RPMI8226 (cell line): Measurements from ENCODE around the gene NEUROG3.

Experiments used
- DNase-seq: peaks from one replicate; pipeline ENCODE4 v3.0.0-alpha.2; 2015

The NEUROG3 gene, protein sequence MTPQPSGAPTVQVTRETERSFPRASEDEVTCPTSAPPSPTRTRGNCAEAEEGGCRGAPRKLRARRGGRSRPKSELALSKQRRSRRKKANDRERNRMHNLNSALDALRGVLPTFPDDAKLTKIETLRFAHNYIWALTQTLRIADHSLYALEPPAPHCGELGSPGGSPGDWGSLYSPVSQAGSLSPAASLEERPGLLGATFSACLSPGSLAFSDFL

DNA sequence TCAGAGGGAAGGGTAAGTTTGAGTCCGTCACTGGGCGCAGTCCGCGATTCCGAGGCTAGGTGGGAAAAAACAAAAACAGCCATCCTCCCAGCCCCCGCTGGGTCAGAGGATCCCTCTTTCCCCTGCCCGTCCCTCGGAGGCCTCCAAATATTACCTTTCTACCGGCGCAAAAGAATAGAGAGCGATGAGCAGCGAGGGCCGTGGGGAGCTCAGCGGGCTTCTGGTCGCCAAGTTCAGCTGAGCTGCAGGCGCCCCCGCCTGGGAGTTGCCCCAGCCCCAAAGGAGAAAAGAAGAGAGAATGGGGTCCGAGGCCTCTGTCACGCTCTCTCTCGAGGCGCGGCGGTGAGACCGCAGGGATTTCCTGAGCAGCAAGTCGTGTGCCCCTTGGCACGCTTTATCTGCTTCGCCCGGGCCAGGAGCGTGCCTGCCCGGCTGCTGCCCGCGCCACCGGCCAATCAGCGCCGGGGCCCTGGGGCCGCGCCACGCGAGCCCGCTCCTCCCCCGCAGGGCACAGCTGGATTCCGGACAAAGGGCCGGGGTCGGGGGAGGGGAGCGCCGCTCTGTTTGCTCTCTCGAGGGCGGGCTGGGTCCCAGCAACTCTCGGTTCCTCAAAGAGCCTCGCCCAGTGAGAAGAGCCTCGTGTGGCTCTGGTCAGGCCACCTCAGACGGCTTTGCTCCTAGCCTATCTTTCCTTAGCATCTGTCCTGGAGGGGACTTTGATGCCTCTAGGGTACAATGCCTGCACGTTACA is at the start of gene NEUROG3:
TSS of gene NEUROG3 (minus strand) at position 367 of the 751 bp plus-strand sequence. CDS start 379 bp downstream, outside the sequence.
- DNase-seq: peak; percentile 85

DNA sequence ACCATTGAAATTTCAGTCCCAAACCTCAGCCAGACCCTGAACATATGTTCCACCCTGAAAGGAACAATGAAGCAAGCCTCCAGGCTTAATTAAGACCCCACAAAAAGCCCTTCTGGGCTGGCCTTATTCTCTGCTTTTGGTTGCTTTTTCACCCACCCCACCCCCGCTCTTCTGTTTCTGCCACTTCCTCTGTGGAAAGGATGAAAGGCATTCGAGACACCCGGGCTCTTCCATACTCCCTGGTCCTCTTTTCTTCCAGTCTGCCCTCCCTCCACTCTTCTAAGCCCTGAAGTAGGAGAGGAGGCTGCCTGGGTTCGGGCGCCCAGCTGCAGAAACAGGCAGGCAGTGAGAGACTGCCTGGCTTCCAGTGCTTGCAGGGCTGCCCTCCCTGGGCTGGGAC is 47.4 kb upstream of the NEUROG3 start:
- no peak for DNase-seq

DNA sequence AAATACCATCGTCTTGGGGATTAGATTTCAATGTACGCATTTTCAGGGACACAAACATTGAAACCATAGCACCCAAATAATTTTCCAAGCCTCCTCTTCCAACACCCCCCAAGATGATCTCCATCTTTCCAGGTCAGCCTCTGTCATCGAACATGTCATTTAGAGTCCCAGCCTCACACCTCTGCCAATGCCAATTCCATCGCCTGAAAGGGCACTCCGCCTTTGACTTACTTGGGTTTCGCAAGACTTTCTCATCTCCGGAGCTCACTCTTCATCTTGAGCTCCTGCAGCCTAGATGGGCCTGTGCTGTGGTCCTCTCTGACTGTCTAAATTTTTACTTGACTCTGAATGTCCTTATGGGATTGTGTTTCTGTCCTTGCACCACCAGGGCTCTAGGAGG is 46.4 kb upstream of the NEUROG3 start:
- DNase-seq: no peak

DNA sequence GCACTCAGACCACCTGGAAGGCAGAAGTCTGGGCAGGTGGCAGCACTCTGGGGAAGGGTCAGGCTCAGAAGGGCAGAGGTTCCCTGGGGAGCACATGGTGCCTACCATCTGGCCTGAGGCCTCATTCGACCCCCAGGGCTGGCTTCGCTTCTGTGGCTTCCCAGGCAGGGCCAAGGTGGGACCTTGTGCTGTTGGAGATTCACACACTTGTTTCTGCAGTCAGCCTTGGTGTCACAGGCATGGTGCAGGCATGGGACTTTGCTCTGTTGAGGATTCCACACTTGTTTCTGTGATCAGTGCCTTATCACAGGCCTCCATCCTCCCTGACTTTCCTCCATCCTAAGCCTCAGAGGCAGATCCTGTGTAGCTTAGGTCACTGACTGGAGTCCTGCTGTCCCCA is 45.5 kb upstream of the NEUROG3 start:
- DNase-seq: no peak

DNA sequence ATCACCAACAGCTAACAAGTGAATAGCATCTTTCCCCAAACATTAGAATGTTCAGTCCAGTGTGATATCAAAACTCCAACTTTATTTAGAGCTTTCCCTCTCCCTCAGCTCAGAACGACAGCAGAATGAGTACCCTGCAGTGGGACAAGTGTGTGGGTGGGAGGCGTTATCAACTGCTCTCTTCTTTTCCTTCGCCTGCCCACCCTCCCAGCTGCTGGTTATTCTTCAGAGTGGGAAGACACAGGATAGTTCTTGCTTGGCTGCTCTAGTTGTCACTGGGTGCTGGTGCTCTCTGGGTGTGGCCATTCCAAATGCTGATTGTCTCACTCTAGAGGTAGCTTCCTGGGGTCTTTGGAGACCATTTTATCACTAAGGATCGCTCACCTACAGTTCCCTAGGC is 43.1 kb upstream of the NEUROG3 start:
- no peak for DNase-seq

DNA sequence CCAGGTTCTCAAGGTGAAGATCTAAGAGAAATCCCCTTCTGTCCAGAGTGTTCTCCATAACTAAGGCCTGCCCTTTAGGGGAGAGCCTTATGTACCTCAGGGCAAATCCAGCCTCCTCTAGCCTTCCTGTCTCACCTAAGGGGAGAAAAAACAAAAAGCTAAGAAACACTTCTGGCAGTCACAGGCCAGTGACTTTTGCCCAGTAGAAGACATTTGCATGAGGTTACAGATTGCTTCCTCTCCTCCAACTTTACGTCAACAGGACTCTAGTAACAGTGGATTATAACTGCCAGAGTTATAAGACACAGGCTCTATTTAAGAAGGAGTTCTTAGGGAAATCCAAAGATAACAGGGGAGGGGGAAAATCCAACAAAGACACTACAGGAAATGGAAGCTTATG is 40.9 kb upstream of the NEUROG3 start:
- no peak for DNase-seq

DNA sequence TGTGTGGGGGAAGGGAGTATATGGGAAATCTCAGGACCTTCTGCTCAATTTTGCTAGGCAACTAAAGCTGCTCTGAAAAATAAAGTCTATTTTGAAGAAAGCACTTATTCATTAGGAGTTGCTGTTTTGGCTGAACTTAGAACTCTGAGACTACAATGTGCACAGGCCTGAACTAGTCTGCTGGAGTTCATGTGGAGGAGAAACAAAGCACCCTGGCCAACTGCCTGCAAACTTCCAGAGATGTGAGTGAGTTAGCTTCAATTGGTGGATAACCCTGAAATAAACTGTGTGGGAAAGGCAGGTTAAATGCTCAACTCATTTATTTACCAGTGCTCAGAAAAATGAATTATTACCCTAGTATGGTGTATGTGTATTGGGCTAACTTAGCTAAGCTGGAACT is 39.5 kb upstream of the NEUROG3 start:
- no peak for DNase-seq

DNA sequence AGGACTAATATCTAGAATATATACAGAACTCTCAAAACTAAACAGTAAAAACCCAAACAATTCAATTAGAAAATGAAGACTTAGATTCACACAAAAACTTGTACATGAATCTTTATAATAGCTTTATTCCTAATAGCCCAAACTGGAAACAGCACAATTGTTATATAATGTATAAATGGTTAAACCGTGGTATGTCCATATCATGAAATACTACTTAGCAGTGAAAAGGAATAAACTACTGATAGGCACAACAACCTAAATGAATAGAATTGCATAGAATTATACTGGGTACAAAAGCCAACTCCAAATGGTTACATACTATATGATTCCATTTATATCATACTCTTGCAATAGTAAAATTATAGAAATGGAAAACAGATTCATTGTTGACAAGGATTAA is 35.9 kb upstream of the NEUROG3 start:
- no peak for DNase-seq

DNA sequence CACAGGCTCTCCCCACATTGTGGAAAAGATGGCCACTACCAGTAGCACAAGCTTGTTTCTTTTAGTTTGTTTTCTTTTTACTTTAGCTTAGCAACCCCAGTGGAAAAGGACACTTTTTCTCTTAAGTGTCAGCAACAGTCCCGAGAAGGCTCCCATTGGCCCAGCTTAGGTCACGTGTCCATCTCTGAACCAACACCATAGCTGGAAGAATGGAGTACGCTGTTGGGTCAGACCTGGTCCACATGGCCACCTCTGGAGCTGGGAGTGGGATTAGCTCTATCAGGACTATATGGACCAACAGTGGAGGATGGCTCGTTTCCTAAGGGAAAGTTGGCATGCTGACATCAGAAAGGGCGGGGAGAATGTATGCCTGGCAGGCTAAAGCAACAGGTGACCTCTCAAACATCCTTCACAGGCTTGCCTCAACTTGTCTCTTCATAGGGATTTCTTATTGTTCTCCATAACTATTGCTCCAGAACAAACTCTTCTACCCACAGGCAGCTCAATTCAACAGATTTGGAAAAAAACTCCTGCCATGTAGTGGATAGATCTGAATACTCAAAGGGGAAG is 27.6 kb upstream of the NEUROG3 start:
- no peak for DNase-seq

DNA sequence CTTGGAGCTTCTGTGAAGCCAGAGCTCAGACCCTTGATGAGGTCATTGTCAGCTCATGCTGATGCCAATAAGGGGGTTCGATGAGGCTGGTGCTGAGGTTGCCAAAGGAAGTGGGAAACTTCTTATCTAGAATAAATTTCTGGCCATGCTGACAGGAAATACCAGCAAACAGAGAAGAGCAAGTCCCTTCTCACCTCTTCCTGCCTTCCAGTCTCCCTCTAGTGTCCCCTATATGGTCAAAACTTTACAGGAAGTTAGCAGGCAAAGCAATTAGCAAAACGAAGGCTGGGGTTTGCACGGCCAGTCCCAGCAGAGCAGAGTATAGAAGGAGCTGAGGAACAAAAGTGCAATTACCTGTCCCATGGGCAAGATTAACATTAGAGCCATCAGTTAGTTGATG is 15.1 kb upstream of the NEUROG3 start:
- no peak for DNase-seq

DNA sequence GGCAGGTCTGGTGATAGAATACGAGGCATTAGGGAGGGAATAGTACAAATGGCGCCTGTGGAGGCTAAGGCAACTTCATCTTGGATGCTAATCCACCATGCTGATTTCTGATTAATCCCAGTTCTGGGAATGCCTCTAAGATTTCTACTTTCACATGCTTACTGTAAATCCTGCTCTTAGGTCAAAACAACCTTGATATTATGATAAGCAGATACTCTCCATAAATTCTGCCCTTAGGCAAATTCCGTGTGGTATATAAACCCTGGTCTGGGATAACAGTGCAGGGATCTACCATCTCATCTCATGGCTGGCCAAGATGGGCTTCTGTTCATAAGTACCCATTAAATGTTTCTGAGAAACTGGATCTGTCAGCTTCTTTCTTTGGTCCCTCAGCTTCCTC is 11.4 kb upstream of the NEUROG3 start:
- no peak for DNase-seq

DNA sequence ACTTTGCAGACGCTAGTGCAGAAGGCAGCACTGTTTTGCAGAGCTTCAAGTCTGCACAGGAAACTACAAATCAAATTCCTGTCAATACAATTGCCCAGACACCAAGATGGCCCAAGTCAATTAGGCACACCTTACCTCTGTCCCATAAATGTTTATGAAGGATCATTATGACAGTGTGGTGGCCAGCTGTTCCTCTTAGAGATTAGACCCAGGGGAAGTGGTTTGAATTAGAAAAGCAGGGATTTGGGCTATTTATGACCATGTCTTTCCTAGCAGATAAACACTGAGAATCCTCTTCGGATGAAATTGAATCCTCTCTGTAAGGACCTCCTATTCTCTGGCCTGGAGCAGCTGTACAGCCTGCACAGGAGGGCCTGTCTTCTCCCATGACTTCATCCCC is 9.9 kb upstream of the NEUROG3 start:
- DNase-seq: no peak

DNA sequence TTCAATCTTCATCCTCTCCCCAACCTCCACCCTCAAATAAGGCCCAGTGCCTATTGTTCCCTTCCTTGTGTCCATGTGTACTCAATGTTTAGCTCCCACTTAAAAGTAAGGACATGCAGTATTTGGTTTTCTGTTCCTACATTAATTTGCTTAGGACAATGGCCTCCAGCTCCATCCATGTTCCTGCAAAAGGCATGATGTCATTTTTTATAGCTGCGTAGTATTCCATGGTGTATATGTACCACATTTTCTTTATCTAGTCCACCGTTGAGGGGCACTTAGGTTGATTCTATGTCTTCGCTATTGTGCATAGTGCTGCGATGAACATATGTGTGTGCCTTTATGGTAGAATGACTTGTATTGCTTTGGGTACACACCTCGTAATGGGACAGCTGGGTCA is 7.2 kb upstream of the NEUROG3 start:
- DNase-seq: no peak

DNA sequence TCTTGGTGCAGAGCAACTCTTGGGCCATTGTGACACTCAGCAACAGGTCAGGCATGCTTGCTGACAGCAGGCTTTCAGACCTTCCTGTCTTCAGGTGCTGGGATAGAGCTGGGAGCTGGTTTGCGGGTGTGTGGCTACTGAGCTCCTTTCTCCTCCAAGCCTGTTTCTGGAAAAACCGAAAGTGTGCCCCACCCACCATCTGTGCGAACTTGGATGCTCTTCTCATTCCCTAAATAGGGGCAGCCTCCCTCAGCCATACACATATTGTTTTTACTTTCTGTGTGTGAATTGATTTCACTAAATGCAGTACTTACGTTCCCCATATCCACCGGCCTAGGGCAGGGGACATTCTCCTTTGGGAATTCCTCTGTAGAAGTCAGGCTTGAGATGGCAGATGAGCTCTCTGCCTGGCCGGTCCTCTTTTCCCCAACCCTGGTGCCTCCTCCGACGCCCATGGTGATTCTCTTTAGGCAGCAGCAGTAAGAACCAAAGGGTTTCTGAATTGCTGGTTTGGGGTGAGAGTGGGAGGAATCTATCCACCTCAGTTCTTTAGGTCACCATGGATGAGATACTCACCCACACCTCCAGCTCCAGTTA is 6.3 kb upstream of the NEUROG3 start:
- DNase-seq: no peak

DNA sequence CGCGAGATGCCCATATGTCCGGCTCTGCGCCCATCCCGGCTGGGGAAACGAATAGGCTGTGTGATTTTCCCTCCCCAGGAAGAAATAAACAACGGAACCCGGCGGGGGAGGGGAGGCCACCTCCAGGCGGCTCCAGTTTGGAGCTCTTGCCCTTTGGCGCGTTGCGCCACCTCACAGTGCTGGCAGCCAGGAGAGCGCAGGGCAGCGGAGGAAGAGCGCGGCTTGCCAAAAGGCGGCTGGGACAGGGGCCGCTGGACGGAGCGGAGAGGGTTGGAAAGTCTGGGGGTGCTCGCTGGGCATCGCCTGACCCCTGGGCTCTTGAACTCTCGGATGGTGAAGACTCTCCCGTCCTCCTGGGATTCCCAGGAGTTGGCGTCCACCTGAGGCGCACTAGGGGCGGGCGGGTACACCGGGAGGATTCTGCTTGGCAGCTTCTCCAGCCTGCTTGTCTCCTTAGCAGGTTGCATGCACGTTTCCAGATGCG is 5.3 kb upstream of the NEUROG3 start:
- no peak for DNase-seq

DNA sequence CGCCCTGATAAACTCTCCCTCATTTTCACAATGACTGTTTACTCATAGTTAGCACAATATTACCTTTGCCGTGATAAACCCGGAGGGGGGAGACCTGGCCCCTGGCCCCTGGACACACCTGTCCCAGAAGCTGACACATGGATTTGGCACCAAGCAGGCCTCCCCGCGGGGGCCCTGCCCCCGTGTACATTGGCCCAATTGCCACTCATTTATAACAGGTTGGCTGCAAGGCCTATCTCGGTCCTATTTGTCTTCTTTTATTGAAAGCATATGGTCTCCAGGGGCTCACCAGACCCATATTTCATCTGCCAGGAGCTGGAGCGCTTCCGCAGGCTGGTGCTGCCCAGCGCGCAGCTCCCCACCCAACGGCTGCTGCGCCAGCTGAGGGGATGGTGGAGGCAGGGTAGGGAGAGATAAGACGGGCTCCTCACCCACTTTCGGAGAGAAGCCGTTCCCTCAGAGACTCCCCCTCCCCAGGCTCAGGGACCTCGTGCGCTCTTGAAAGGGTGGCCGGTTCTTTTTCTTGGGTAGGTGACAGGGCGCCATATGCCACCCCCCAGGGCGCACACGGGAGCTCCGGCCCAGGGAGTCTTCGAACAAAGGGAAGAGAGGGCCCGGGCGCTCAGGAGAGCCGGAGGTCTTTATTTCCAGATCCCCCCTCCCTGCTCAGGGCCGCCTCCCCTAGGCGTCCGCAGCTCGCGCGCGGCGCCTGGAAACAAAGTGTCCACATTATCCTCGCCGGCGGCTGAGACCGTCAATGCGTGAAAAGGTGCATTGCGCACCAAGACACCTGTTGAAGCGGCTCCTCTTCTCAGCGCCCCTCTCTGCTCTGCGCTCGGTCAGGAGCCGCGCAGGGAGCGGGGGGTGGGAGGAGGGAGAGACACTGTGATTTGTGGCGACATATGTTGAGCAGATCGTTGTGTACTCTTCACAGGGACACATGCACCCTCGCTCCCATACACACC is 4.3 kb upstream of the NEUROG3 start:
- DNase-seq: no peak

DNA sequence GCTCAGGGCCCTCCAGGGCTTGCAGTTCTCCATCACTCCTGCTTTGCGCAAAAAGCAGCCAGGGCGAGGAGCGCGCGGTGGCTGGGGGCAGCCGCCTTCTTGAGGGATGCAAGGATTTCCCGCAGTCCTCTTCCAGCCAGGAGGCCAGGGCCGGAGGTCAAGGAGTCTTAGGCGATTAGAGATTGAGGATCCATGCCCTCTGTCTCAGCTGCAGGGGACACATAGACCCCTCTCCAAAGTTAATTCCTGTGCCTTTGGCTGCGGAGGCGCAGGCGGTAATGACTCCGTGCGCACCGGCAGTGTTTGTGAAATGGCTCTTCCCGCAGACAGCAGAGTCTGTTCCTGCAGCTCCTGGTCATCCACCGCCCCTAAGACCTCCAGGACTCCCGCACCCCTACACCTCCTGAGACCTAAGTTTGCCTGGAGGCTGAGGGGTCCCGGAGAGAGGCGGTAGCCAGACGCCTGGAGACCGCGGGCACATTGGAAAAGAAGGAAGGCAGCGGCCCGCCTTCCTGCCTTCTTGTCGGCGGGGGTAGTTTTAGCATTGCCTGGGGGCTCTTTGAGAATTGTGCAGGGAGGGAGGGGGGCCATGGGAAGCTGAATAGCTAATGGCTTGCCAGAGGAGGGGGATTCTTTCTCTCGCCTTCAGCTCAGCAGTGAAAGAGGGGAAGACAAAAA is 3.3 kb upstream of the NEUROG3 start:
- no peak for DNase-seq

DNA sequence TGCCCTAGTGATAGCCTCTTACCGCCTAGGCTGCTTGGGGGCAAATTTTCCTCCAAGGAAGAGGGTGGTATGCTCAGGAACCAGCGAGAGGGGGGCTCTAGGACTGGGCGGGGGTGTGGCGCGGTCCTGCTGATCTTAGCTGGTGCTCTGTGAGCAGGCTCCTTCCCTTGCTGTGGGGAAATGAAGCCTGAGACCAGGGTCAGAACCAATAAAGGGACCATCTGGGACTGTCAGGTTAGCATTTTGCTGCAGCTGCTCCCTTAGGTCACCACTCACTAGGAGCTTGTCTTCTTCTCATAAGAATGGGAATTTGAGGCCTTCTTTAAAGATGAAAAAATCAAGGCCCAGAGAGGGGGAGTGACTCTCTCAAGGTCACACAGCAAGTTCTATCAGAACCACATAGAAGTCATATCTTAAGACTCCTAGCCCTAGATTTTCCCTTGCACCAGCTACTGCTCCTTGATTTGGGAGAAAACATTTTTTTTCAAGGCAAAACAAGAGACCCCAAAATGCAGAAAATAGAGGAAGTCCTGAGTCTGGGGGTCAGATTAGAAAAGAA is 2.0 kb upstream of the NEUROG3 start:
- DNase-seq: no peak

DNA sequence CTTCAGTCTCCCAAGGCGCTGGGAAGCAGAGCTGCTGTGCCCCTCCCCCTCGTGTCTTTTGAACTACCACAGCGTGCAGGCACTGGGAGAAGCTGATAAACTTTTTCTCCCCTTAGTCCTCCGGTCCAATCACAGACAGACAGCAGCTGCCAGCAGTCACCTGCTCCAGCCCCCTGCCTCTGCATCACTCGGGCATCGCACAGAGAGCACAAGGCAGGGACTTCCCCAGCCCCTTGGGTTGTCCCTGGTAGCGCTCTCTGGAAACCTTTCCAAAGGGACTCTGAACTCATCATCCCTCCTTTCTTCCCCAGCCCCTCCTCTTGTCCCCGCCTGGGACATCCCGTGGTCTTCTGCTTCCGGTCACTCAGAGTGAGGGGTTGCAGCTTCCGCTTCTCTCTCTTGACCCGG is 1.4 kb upstream of the NEUROG3 start:
- DNase-seq: peak; percentile 12

DNA sequence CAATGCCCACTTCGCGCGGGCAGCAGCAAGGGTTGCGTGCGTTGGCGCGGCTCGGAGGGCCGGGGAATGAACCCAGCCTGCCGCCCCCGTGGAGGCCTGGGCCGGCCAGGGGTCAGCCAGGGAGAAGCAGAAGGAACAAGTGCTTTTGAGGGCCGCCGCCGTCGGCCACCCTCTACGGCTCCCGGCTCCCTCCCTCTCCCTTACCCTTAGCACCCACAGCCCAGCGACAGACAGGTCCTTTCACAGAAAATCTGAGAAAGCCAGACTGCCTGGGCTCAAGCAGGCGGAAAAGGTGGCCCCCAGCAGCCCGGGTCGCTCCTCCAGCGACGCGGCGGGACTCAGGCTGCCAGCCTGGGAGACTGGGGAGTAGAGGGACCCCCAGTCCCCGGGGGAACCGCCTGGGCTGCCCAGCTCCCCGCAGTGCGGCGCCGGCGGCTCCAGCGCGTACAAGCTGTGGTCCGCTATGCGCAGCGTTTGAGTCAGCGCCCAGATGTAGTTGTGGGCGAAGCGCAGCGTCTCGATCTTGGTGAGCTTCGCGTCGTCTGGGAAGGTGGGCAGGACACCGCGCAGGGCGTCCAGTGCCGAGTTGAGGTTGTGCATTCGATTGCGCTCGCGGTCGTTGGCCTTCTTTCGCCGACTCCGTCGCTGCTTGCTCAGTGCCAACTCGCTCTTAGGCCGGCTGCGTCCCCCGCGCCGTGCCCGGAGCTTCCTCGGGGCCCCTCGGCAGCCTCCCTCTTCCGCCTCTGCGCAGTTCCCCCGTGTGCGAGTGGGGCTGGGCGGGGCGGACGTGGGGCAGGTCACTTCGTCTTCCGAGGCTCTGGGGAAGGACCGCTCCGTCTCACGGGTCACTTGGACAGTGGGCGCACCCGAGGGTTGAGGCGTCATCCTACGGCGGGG is 815 bp downstream of the NEUROG3 start:
- no peak for DNase-seq
